Measurements from ENCODE around the gene CIRBP.

DNA sequence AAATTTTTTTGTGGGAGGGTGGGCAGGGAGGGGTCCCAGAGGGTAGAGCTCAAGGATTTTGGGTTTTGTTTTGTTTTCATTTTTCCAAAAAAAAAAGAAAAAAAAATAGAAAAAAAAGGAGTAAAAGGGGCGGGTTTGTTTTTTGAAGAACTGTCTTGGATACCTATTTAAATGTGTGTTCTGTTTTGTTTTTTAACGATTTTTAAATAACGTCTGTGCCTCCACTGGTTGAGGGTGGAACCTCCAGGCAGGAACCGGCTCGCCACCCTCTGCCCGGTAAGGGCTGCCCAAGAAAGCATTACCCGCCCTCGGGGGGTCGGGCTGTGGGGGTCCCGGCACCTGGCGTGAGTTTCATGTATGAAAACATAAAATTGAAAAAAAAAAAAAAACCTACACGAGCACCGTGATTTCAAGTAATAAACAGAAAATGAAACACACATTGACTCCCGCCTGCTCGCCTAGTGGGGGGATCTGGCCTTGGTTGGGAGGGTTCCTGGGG lies 10.4 kb upstream of the CIRBP start:
- TF ChIP-seq POLR2AphosphoS5 (IDR thresholded peaks at IDR 0.05; ENCODE audit: low read depth, low read length) = no peak
- TF ChIP-seq, protein P1, sequence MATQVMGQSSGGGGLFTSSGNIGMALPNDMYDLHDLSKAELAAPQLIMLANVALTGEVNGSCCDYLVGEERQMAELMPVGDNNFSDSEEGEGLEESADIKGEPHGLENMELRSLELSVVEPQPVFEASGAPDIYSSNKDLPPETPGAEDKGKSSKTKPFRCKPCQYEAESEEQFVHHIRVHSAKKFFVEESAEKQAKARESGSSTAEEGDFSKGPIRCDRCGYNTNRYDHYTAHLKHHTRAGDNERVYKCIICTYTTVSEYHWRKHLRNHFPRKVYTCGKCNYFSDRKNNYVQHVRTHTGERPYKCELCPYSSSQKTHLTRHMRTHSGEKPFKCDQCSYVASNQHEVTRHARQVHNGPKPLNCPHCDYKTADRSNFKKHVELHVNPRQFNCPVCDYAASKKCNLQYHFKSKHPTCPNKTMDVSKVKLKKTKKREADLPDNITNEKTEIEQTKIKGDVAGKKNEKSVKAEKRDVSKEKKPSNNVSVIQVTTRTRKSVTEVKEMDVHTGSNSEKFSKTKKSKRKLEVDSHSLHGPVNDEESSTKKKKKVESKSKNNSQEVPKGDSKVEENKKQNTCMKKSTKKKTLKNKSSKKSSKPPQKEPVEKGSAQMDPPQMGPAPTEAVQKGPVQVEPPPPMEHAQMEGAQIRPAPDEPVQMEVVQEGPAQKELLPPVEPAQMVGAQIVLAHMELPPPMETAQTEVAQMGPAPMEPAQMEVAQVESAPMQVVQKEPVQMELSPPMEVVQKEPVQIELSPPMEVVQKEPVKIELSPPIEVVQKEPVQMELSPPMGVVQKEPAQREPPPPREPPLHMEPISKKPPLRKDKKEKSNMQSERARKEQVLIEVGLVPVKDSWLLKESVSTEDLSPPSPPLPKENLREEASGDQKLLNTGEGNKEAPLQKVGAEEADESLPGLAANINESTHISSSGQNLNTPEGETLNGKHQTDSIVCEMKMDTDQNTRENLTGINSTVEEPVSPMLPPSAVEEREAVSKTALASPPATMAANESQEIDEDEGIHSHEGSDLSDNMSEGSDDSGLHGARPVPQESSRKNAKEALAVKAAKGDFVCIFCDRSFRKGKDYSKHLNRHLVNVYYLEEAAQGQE (IDR thresholded peaks at IDR 0.05; ENCODE audit: insufficient read depth in 1 of 2, low read depth in 2 of 2, low read length in 2 of 2) = no peak

Measured in PFSK-1 (cell line).